Activated CD4-positive, alpha-beta T cell treated with anti-CD3 and anti-CD28 coated beads, Interleukin-2, Interleukin-6, amounts not matched to agents 100 ng/mL and 50 ng/mL, durations not matched to agents 16 hours and 8 hours (primary cell): ENCODE measurements around the gene F9.
"Not testable (repeated sequence)": the region's sequence is repeated elsewhere in the genome, so short reads cannot be mapped to it uniquely, and the experiment has no call there.

ENCODE experiments used
- DNase-seq: peaks from one replicate; pipeline ENCODE4 v3.0.0-alpha.2; 2020

Gene F9

DNA sequence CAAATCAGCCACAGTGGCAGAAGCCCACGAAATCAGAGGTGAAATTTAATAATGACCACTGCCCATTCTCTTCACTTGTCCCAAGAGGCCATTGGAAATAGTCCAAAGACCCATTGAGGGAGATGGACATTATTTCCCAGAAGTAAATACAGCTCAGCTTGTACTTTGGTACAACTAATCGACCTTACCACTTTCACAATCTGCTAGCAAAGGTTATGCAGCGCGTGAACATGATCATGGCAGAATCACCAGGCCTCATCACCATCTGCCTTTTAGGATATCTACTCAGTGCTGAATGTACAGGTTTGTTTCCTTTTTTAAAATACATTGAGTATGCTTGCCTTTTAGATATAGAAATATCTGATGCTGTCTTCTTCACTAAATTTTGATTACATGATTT lies at the start of gene F9:
F9 (plus strand) TSS at position 190 of the 400 bp plus-strand sequence; CDS start at position 216, 26 bp downstream.
- no peak for DNase-seq

DNA sequence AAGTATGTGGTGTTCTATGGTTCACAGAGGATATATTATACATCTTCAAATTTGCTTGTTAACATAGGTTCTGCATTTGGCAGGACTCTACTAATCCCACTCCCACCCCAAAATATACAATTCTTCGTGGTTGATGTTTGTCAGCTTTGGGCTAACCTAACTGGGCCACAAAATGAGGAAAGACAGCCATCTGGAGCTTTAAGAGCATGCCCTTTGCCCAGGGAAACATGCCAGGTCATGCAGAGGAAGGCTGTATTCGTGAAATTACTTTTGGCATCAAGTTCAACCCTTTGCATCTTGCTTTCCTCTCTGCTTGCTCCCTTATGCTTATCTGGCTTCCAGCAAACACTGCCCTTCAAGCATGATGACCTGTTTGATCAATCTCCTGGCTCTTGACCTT lies 46.8 kb upstream of the F9 start:
- no peak for DNase-seq

DNA sequence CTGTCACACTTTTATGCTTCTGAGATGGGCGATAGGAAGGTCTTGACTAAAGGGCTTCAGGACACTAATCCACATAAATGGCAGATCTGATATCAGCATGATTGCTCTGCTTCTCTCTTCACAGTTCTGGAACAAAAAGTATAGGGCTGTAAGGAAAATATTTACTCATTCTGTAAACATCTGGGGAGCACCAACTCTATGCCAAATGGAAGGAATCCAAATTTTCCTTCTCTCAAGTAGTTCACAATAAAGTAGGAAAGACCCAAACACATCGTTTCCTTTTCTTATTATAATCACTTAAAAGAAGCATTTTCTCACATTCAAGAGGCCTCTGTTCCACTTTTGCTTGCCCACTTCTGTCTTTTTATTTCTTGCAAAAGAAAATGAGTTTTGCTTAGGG lies 45.9 kb upstream of the F9 start:
- no peak for DNase-seq

DNA sequence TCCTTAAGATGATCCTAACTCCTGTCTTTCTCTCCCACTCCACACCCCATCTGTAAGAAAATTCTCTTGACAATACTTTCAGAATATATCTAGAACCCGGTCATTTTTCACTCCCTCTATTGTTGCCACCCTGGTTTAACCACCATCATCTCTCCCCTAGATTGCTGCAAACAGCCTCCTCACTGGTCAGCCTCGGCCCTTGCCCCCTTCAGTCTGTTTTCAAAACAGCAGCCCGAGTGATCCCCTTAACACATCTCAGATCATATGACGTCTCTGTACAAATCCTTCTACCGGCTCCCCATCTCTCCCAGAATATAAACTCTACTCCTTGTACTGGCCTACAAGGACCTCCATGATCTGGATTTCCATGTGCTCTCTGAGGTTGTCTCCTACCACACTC lies 35.2 kb upstream of the F9 start:
- no peak for DNase-seq

DNA sequence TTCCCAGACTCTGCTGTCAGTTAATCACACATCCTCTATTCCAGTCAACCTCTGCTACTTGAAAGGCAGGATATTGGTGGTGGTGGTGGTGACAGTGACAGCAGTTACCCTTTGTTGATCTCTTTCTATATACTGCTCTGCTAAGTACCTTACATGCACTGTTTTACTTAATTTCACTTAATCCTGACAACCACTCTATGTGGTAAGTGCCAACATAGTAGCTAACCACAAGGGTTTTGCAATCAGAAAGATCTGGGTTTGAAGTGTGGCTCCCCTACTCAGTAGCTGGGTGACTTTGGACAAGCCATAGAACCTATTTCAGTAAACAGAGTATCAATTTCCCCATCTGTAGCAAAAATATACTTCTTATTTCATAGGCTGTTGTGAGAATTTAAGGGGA lies 24.2 kb upstream of the F9 start:
- no peak for DNase-seq

DNA sequence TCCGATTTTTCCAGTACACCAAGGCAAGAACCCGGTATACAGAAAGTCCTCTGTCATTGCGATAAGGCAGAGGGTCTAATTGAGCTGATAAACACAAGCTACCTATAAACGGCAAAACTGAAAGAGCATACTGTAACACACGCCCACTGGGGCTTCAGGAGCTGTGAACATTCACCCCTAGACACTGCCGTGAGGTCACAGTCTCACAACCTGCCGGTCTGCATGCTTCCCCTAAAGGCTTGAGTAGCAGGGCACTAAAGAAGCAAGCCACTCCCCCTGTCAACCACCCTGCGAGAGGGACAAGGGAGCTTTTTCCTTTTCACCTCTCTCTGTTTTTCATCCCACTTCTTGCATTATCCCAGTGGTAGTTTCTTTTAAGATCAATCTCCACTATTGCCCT lies 22.4 kb upstream of the F9 start:
- DNase-seq, result no peak

DNA sequence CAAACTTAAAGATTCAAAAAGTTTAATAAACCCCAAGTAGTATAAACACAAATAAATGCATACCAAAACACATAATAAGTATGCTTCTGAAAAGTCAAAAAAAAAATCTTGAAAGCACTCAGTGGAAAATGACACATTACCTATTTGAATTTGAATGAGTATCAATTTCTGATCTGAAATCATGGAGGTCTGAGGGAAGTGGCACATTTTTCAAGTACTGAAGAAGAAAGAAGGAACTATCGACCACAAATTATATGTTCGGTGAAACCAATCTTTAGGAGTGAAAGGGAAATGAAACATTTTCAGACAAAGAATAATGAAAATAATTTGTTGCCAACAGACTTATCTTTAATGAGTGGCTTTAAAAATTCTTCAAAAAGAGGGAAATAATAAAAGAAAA lies 12.1 kb upstream of the F9 start:
- no peak for DNase-seq

DNA sequence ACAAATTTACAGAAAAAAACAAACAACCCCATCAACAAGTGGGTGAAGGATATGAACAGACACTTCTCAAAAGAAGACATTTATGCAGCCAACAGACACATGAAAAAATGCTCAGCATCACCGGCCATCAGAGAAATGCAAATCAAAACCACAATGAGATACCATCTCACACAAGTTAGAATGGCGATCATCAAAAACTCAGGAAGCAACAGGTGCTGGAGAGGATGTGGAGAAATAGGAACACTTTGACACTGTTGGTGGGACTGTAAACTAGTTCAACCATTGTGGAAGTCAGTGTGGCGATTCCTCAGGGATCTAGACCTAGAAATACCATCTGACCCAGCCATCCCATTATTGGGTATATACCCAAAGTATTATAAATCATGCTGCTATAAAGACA lies 1.7 kb upstream of the F9 start:
- not testable (repeated sequence) for DNase-seq

DNA sequence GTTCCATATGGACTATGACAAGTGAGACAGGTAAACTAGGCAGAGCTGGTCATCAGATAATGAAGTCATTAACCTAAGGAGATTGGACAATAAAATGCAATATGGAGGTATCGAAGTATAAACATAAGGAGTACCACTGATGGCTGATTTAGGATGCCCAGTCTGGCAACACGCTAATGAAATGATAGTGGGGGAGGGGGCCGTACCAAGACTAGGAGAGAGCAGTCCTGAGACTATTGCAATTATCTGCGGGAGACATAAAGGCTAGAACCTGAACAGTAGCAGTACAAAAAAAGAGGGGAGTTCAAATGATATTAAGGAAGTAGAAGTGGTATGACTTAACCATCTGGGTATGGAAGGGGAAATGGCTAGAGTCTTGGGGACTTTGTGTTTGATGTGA lies 2.3 kb downstream of the F9 start:
- no peak for DNase-seq

DNA sequence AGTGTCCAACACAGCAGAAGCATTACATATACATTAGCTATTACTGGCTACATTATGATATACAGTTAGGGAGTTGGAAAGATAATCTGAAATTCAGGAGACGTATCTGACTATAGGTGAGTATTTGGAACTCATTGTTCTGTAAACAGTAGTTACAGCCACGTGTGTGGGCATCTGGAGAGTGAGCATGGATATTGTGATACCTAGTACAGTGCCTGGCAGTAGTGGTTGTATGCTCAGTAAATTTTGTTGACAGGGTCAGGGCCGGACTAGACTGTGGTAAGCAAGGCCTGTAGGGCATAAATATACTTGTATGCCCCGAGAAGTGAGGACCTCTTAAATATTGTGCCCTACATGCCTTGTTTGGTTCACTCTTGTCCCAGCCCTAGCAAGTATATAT lies 2.9 kb downstream of the F9 start:
- no peak for DNase-seq

DNA sequence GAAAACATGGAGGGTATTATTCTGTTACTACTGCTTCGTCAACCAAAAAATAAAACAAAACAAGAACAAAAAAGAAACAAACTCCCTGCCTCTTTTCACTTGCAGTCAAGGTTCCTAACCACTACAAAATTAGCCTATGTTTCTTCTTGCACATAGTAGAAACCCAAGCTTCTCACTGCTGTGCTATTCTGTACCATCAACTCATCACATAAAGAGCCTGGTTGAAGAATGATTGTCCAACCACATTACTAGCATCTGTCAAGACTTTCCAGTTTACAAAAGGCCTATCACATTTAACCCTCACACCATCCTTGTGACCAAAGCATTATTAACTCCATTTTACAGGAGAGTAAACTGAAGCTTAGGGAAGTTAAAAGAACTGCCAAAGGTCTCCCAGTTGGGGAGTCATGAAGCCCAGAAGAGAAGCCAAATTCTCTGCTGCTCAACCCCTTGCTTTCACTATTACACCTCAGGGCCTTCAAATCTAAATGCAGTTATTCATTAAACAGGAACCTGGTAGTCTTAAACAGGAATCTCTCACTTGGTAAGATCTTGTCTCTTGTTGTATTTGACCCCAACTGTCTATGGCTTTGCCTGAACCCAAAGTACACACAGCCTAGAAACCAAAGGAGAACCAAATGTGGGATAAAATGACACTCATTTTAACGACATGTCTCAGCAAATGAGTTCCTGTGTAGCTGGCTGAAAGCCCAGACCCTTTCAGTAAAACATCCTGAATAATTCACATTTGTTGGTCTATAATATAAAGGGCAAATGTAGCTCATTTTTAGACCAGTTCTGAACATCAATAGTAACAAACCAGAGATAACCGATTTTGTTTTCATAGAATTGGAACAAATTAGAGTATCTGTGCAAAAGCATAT lies 8.6 kb downstream of the F9 start:
- no peak for DNase-seq

DNA sequence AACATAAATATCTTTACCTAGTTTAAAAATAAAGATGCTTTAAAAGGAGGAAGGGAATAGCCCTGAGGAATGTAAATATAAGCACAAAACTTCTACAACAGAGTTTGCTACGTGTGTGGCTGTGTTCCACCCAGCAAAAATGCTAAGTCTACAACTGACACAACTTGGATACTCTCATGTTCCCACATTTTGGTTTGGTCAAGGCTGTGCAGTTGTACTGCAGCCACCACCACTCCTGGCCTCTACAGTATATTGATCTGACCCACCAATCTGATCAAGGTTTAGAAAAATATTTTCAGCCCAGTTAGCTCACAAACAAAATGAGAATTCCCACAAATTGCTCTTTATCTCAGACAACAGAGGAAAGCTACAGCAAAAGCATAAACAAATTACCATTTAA lies 12.1 kb downstream of the F9 start:
- DNase-seq, result no peak

DNA sequence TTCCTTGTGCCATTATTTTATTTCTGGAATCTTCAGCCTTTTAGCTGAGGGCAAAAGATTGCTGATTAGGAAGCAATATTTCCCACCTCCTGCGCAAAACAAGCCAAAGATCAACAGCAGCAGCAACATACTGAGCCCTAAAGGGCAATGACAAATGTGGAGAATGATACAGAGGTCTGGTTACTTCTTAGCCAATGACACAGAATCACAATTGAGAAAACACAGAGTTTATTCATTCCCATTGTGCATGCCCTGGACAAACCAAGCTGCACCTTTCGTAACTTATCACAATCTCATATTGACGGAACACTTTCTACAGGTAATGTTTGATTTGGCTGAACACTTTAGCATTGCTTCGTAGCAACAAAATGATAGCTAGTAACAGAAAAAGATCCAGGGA lies 13.4 kb downstream of the F9 start:
- DNase-seq, result no peak

DNA sequence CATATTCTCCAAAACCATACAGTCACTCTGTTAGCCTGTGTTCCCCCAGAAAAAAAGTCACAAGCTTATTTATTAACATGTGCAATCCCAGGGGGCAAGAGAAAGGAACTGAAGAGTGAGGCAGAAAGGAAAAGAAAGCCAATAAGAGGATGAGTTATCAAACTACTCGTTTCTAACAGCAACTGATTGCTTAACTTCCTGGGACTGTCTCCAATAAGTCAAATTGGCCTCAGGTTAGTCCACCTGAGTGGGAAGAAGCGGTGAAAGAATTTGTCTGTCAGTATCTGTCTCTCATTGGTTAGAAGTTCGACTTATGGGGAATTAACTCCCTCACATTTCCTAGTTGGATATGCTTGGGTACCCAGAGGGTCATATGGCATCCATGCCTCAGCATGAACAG lies 14.1 kb downstream of the F9 start:
- DNase-seq, result no peak

DNA sequence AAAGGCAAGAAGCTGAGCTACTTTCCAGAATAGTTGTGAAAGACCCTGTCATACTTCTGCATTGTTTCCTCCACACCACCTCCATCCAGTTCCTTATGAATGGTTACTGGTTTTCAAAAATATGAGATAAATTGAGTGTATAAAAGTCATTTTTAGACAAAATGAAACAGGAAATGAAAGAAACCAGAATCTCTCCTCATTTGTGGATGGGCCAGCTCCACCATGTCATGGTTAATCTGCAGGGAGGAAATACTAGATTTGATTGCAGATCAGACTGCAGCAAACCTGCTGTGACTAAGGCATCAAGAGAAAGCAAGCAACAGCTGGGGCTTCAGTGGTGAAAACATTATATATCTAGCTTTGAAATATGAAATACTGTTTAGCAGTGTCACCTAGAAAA lies 23.8 kb downstream of the F9 start:
- DNase-seq, result no peak

DNA sequence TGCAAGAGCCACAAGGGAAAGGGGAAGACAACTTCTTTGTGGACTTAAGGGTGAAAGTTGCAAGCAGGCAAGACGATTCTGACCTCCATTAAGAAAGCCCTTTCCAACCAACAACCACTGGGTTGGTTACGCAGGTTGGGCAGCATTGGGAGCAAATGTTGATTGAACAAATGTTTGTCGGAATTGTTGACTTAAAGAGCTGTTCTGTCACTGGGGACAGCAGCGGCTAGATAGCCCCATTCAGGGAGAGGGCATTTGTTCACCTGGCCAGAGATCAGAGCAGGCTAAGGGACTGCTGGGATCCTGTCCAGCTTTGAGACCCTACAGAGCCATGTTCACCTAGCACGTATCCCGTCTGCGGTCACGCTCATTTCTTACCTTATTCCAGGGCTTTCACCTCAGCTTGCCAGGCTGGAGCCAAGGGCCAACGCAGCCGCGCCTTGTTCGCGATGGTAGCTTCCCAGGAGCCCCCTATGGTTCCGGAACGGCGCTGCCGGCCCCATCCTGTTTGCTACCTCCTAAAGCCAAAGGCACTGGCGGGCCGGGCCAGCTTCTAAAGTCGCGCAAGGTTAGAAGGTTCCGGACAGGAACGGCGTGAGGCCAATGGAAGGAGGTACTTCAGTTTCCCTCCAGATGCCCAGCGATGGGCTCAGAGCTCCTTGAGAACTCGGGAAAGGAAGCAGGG lies 24.6 kb downstream of the F9 start:
- no peak for DNase-seq

DNA sequence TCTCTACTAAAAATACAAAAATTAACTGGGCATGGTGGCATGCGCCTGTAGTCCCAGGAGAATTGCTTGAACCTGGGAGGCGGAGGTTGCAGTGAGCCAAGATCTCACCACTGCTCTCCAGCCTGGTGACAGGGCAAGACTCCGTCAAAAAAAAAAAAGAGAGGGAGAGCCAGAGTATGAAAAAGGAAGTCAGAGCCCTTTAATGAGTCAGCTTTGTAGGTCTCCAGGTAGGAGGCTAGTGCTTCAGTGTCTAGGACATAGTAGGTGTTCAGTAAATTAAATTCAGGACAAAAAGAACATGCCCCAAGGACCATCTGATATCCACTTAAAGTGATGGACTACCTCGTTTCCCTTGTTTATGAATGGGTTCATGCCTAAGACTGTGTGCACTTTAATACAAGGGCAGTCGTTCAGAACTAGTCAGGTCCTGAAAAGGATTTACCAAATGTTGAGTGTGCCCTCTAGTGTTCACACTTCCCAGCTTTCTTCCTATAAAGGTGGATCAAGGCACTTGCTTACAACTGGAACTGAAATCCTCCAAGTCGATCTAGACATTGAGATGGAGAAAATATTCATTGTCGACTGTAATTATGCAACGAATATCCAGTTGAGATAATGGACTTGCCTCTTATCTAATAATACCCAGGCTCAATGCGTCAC lies 29.0 kb downstream of the F9 start:
- peak; percentile 47 for DNase-seq

DNA sequence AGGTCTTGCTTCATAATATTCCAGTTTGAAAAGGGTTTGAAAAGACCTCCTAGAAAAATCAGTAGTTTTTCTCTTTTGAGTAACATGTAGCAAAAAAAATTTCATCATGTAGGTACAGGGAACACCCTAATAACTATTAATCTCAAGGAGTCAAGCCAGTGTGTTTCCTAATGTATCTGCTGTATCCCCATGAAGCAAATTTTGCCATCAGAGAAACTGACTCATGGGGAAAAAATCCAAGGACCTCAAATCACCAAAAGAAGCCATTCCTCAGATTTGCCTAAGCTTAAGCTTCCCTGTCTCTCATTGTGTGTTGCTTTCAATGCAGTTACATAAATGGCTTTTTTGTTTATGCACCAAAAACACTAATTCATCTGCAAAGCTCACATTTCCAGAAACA lies 29.7 kb downstream of the F9 start:
- DNase-seq, result no peak

DNA sequence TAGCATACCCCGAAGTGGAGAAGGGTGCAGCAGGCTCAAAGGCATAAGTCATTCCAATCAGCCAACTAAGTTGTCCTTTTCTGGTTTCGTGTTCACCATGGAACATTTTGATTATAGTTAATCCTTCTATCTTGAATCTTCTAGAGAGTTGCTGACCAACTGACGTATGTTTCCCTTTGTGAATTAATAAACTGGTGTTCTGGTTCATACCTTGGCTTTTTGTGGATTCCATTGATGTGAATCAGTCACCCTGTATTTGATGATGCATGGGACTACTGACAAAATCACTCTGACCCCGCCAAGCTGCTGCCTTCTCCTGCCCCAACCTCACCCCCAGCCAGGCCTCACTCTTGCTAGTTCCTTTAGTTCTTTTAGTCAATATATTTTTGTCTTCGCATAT lies 32.7 kb downstream of the F9 start:
- no peak for DNase-seq

DNA sequence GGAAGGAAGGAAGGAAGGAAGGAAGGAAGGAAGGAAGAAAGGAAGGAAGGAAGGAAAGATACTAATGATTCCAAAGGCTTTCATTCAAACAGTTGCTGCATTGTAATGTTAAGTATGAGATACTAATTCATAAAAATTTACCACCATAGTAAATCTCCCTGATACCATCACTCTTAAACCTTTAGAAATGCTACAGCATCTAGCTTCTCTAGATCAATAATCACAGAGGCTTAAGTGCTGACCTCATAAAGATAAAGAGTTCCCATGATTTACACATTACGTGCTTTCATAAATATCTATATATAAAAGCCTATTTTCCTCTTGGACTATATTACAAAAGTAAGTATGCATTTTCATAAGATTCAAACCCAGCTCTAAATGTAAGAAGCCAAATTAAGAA lies 36.4 kb downstream of the F9 start:
- no peak for DNase-seq

DNA sequence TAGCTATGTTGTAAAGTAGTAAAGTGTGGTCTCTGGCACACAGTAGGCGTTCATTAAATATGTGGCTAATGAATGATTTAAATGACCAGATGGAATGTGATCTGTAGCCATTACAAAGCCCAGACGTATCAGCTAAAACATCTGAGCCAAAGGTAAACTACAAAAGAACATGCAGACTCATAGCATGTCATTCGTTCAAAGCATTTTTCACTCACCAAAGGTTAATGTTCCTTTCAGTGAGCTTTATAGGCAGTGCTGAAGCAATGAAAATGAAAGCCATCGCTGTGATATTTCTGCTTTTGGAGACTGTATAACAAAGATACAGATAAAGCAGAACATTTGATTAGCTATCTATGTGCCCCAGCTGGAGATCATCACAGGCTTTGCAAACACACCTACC lies 50.5 kb downstream of the F9 start:
- no peak for DNase-seq

DNA sequence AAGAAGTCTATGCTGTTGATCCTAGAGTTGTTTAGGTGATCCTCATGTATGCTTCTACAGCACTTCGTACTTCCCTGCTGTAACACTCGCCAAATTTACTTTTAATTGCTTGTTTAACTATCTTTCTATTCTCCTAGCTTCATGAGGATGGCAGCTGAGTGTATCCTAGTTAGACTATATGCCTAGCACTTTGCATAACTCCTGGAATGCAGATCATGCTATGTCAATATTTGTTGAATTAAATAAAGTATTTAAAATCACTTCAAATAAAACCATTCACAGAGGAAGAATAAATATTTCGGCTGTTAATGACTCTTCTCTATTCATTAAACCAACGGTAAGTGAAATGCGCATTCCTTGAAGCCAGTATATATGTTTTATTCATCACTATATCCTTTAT lies 55.1 kb downstream of the F9 start:
- no peak for DNase-seq

DNA sequence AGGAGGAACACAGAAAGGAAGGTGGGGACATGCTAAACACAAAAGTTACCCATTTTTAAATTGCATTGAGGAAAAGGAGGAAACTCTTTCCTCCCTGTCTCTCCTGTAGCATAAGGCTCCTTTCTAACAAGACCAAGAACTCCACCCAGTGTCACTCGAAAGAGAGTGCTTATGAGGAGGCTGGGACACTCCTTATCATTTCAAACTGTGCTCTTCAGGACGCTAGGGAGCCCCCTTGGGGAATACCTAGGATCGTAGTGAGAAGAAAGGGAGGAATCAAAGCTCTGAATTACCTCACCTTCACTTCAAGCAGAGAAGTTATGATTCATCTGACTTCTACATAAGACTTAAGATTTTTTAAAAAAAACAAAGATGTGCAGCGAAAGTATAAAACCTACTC lies 65.5 kb downstream of the F9 start:
- no peak for DNase-seq

DNA sequence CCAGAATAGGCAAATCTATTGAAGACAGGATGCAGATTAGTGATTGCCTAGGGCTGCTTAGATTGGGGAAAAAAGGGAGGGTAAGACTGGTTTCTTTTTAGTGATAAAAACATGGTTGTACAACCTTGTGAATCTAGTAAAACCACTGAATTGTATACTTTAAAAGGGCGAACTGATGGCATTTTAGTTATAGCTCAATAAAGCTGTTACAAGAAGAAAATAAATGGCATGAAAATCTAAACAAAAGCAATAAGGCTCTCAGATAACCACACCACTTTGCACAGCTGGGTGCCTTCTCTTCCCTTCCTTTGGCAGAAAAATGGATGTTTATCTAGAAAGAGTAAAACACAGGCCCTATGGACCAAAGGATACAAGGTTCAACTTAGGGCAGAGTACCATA lies 69.6 kb downstream of the F9 start:
- DNase-seq, result no peak
